HG03280 (cell line): ENCODE measurements around the gene PRR7.

ENCODE experiments used
- ATAC-seq: cut with Tn5 transposase; IDR thresholded peaks from one replicate; pipeline ENCODE4 v1.9.1; 2021; ENCODE audit warnings: mild to moderate bottlenecking, moderate library complexity; ENCODE audit not compliant: unreplicated experiment

Gene PRR7

GRCh38 chr5:177423671-177424070 is 22.9 kb upstream of the PRR7 start:
- no peak for ATAC-seq

DNA sequence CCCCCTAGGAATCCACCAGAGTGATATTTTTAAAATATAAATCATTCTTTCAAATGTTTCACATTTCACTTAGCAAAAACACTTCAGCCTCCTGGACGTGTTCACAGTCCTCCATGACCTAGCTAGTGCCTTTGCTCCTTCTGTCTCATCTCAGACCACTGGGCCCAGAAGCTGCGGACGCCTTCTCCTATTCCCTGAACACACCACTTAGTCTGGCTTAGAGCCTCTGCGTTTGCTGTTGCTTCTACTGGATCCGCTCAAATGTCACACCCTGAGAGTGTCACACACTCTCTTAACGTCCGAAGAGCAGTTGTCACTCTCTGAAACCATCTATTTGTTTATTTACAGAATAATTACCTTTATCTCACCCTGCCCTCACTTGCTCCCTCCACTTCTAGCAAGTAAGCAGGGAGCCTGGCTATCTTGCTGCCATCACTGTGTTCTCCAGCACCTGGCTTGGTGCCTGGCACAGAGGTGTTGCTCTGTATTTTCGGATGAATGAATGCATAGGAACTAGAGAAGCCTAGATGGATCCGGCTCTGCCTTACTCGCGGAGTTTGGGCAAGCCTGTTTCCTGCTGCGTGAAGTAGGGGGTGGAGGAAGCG is 21.3 kb upstream of the PRR7 start:
- no peak for ATAC-seq

- peak; percentile 75 for ATAC-seq
Measured at GRCh38 chr5:177425801-177426565, 20.6 kb upstream of the PRR7 start.

- peak; percentile 13 for ATAC-seq
Measured at GRCh38 chr5:177426566-177427210, 19.9 kb upstream of the PRR7 start, which contains the start of gene GRK6. TSS of gene GRK6 (plus strand) at chr5:177426676. CDS start at chr5:177426846, 170 bp downstream.

DNA sequence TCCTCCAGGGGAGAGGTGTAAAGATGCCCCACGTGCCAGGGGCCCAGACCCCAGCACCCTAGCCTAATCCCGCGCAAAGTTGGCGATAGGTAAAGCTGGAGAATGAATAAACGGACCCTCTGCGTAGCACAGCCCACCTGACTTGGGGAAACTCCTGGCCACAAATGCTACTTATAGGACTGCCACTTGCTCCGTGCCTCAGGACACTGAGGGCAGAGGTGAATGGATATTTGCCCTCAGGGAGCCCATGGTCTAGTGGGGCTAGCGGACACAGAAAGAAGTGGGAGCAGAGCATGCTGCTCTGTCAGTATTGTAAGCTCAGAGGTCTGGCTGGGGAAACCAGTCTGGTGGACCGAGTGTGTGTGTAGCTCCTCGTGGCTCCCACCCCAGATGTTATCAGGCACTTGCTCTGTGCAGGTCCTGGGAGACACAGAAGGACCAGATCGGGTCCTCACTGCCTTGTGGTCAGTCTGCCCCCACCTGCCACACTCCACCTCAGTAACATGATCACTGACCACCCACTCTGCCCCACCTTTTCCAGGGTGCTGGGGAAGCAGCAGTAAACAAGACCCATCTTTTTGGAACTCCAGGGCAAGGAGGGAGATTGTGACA is 19.3 kb upstream of the PRR7 start:
- no peak for ATAC-seq

- ATAC-seq = no peak
Measured at GRCh38 chr5:177427919-177428573, 18.6 kb upstream of the PRR7 start.

DNA sequence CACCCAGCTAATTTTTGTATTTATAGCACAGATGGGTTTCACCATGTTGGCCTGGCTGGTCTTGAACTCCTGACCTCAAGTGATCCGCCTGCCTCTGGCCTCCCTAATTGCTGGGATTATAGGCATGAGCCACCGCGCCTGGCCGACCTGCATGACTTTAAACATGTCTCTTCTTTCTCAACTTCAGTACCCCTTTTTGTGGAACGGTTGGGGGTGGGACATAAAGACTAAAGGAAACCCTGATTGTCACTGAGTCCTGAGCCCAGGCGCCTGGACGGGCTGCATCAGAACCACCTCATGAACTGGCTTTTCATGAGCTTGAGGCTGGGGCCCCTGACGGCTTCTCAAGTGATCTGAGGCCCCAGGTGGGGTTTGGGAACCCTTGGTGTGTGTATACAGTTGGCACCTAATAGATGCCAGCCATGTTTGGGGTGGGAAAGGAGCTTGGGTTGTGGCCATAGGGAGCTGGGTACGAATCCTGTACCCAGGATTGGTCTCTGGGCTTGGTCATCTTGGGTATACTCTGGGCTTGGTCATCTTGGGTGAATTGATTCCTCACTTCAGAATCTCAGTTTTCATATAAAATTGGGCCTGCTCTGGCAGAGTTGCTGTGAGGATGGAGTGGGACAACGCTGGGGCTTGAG is 17.9 kb upstream of the PRR7 start:
- no peak for ATAC-seq

GRCh38 chr5:177429248-177430040 is 17.2 kb upstream of the PRR7 start:
- no peak for ATAC-seq

GRCh38 chr5:177430140-177430951 is 16.3 kb upstream of the PRR7 start:
- ATAC-seq = no peak

DNA sequence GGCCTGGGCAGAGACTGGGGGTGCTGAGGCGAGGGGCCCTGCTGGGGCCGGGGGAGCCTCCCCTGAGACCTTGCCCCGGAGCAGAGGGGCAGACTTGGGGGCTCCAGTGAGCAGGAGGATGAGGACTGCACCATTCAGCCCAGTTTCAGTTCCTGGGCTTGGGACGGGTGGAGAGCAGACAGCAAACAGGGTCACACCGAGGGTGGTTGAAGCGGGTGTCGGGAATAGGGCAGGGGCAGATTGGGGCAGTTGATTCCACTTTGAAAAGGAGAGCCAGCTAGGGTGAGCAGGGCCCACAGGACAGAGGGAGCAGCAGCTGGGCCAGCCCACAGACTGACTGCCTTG is 15.7 kb upstream of the PRR7 start:
- no peak for ATAC-seq

DNA sequence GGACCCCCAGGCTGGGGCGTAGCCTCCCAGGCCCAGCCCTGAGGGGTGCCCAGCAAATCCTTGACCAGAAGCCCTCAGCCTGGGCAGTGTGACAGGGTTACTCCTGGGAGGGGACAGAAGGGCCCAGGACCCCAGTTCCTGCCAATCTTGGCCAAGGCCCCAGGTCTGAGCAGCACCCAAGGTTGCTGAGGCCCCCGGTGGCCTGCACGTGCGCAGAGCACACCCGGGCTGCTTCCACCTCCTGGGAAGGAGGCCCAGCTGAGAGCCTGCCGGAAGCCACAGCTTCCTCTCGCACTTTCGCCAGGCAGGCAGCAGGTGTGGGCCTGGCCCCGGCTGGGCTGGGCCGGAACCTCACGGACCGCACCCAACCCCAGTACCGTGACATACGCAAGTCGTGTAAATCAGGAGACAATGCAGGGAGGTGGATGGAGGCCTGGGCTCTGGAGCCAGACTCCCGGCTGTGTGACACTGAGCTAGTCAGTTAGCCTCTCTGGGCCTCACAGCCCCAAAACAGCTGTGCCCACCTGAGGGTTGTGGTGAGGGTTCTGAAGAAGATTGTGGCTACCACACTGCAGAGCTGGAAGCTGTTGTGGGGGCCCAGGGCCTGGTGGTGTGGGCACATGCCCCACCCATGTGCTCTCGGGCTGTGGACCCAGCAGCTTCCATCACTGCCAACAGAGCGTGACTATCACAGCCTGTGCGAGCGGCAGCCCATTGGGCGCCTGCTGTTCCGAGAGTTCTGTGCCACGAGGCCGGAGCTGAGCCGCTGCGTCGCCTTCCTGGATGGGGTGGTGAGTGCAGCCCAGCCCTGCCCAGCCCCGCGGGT is 15.1 kb upstream of the PRR7 start:
- ATAC-seq = peak; percentile 35

DNA sequence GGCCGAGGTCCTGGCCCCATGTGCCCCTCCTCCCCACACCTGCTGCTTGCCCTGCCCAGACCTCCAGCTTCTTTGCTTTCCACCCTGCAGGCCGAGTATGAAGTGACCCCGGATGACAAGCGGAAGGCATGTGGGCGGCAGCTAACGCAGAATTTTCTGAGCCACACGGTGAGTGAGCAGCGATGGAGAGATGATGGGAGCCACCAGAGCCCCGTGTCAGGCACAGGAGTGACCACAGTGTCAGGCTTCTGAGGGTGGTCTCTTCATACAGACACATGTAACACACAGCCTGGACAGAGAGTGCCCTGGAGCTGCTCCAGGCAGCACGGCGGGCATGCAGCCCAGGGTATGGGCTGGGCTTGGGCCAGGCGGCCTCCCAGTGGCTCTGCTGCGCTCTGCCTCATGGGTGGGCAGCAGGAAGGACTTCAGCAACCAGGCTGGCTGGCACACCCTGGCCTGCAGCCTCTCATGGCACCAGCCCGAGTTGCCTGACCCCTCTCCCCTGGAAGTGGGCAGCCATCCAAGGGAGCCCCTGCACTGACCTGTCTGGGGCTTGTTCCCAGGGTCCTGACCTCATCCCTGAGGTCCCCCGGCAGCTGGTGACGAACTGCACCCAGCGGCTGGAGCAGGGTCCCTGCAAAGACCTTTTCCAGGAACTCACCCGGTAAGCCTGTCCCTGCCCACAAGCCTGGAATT is 14.3 kb upstream of the PRR7 start:
- ATAC-seq = no peak

DNA sequence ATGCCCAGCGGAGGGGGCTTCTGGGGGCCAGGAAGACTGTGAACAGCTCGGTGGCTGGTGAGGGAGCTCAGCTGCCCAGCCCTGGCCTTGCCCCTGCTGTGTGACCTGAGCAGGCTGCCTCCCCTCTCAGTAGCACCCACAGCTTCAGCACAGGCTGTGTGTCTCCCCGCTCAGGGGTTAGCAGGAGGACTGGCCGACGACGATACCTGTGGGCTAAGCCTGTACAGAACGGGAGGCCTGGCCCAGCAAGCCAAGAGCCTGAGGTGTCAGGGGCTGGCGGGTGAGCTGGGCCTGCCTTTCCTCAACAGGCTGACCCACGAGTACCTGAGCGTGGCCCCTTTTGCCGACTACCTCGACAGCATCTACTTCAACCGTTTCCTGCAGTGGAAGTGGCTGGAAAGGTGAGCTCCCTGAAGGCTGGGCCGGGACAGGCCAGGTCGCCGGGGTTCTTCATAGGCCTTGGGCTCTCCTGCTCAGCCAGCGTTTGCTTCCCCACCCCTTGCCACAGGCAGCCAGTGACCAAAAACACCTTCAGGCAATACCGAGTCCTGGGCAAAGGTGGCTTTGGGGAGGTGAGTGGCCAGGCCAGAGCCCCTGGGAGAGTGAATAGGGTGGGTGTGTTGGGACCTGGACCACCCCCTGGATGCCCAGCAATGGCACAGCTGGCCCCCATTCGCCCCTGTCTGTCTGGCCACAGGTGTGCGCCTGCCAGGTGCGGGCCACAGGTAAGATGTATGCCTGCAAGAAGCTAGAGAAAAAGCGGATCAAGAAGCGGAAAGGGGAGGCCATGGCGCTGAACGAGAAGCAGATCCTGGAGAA is 13.6 kb upstream of the PRR7 start:
- ATAC-seq = no peak

DNA sequence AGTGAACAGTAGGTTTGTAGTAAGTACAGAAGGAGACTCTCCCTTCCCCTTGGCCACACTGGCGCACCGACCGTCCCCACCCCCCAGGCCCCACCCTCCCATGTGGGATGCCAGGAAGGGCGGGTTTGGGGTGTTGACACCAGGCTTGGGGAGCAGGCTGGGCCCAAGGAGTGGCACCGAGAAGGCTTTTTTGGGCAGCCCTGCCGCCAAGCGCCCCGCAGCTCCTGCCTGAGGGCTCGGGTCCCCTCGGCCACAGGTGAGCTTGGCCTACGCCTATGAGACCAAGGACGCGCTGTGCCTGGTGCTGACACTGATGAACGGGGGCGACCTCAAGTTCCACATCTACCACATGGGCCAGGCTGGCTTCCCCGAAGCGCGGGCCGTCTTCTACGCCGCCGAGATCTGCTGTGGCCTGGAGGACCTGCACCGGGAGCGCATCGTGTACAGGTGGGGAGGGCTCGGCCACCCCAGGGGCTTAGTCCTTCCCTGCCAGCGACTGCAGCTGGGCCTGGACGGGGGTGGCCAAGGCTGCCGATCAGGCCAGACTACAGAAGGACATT is 12.9 kb upstream of the PRR7 start:
- no peak for ATAC-seq

- no peak for ATAC-seq
Measured at GRCh38 chr5:177434437-177434836, 12.2 kb upstream of the PRR7 start.

DNA sequence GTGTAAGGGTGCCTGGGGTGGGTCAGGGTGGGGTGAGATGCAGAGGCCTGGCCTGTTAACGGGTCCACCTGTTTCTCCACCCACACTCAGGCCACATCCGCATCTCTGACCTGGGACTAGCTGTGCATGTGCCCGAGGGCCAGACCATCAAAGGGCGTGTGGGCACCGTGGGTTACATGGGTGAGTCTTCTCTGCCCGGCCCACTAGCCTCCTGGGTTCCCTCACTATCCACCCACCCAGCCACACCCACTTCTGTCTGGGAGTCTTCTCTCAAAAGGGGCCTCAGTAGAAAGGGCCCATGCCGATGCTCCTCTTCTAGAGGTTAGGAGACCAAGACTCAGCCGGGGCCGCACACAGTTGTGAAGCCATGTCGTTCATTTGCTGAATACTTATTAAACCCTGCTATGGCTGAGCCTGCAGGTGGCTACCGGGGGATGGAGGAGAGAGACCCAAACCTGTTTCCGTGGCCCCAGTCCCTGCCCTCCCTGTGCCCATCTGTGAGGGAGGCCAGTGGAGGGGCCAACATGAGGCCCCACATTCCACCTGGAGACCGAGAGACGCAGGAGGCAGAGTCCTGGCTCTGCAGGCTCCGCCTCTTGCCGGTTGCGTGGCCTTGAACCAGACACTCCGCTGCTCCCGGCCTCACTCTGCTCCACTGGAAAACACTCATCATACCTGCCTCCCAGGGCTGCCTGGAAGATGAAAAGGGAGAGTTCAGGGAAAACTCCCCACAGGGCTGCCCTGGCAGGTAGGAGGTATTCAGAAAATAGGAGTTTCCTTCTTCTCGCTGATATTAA is 11.5 kb upstream of the PRR7 start:
- ATAC-seq = no peak
